AG09319 (cell line): ENCODE data around the gene ABCF3.

Experiments used
- DNase-seq: peaks from one replicate; pipeline ENCODE4 v3.0.0-alpha.2; 2010; ENCODE audit warnings: low read depth; ENCODE audit errors: extremely low read depth
- CTCF ChIP-seq: IDR thresholded peaks from 2 replicates; pipeline ENCODE4 v1.5.1; 2011; ENCODE audit warnings: low read depth, mild to moderate bottlenecking, inconsistent platforms, low read length, moderate library complexity

Gene ABCF3

GRCh38 chr3:184178521-184179138, 7.4 kb upstream of the ABCF3 start:
- DNase-seq = no peak
- TF ChIP-seq CTCF = no peak

- no peak for DNase-seq
- TF ChIP-seq CTCF = no peak
Observed at GRCh38 chr3:184180165-184180564, 5.8 kb upstream of the ABCF3 start.

GRCh38 chr3:184181596-184181995, 4.4 kb upstream of the ABCF3 start:
- no peak for TF ChIP-seq CTCF
- no peak for DNase-seq

GRCh38 chr3:184183679-184184078, 2.3 kb upstream of the ABCF3 start:
- DNase-seq = no peak
- TF ChIP-seq CTCF = no peak

DNA sequence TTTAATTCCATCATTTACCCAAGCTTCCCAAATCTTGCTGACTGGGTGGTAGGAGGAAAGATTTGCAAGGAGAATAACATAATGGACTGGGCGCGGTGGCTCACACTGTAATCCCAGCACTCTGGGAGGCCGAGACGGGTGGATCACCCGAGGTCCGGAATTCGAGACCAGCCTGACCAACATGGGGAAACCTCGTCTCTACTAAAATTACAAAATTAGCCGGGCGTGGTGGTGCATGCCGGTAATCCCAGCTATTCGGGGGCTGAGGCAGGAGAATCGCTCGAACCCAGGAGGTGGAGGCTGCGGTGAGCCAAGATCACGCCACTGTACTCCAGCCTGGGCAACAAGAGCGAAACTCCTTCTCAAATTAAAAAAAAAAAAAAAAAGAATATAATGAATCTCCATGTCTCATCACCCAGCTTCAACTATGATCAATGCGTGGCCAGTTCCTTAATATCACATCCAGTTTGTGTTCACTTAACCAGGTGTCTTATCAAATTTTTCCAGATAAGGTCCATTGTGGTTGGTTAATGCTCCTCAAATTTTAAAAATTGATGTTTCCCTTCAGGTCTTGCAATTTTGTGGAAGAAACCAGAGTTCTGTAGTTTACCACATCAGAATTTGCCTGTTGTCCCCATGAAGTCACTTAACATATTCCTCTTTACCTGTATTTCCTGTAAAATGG, 1.3 kb upstream of the ABCF3 start:
- no peak for TF ChIP-seq CTCF
- no peak for DNase-seq

DNA sequence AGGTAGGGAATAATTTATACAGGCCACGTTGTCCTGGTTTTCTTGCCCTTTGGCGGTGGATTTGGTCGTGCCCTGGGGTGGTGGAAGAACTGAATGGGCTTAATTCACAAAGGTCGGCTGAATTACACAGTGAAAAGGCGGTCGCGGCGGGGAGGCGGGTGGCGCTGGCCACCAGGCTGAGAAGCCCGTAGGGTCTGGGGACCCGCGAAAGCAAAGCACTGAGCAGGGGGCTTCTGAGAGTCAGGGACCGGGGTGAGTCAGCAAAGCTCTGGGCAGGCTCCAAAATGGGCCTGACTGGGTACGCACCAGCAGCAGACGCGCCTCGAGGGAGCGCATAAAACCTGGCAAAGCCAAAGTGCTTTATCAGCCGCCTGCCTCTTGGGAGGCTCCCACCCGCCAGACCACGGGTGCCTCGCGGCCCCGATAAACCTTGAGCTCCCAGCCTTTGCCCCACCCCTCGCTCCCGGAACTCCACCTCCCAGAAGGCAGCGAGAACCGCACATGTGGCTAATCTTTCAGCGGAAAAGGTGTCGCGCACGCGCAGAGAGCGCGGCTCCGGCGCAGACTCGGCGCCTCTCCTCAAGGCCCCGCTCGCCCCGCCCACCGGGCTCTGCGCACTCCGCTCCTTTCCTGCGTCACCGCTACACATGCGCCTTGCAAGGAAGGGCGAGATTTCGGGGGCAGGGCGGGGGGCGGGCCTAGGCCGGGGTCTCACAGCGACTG, 377 bp upstream of the ABCF3 start:
- DNase-seq = peak; percentile 98
- TF ChIP-seq CTCF = no peak

DNA sequence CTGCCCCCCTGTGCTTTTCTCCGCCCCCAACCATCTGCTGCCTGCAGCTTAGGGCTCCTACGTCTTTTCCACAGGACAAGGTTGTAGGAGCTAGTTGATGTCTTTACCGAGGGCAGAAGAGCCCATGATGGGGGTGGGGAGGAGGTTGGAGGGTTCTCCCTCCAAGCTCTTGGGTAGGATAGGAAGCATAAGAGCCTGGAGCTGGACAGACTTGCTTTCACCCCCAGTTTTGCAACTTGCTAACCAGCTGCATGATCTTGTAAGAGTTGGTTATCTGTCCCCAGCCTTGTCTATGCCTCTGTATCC, 856 bp downstream of the ABCF3 start:
- no peak for DNase-seq

More for the DNA sequence above, 856 bp downstream of the ABCF3 start:
- no peak for TF ChIP-seq CTCF
